A549 (cell line): Measurements from ENCODE around the gene MECR. TPM values are rescaled to one million over a fixed set of nuclear protein-coding genes. Genes with fewer than 3 reads are reported as not detected.

Experiments used
- ATAC-seq, 2 experiments: fragments of 200-7000 bp in 1 of 2; fragments of >200 bp in 1 of 2; cut with Nextera tagmentation in 1 of 2; cut with Tn5 transposase in 1 of 2; 3 replicates each; pipeline versions ENCODE4 v1.8.0 to v1.9.1; 2018 to 2020; ENCODE audit warnings: mild to moderate bottlenecking in 1 of 2, moderate library complexity in 1 of 2
- CTCF ChIA-PET: fragments of 300-600 bp; sonication (Branson Sonifier 250); formaldehyde crosslinking; extraction: SDS; loops from one replicate; lab custom pipeline; 2021; ENCODE audit warnings: antibody characterized with exemption, inconsistent platforms; lab: Yijun Ruan, JAX
- POLR2A ChIA-PET: fragments of 350-600 bp; formaldehyde crosslinking; extraction: SDS; loops from one replicate; lab custom pipeline; 2021; ENCODE audit warnings: antibody characterized with exemption, inconsistent platforms; lab: Yijun Ruan, JAX
- DNase-seq, 2 experiments: peaks; one replicate each; pipeline versions ENCODE4 v3.0.0 to v3.0.0-alpha.2; 2011 to 2016; ENCODE audit warnings: low read depth in 1 of 2, low spot score in 1 of 2
- FAIRE-seq: peaks from 2 replicates; lab custom pipeline; 2011; peaks lifted over from hg19 to GRCh38; lab: Jason Lieb, UNC
- H3K27ac ChIP-seq, 2 experiments: fragments of >200 bp; sonication (Bioruptor Twin); formaldehyde crosslinking; 3 replicates each; pipeline ENCODE4 v1.5.1; 2016 to 2017
- H3K4me1 ChIP-seq: fragments of >200 bp; sonication (Bioruptor Twin); formaldehyde crosslinking; 3 replicates; pipeline ENCODE4 v1.6.1; 2016
- H3K4me2 ChIP-seq: fragments of >200 bp; sonication (Bioruptor Twin); formaldehyde crosslinking; 3 replicates; pipeline ENCODE4 v1.6.1; 2016
- H3K4me3 ChIP-seq: fragments of >200 bp; sonication (Bioruptor Twin); formaldehyde crosslinking; 3 replicates; pipeline ENCODE4 v1.5.1; 2016
- H3K9me3 ChIP-seq: fragments of >200 bp; sonication (Bioruptor Twin); formaldehyde crosslinking; 3 replicates; pipeline ENCODE4 v1.6.1; 2016
- BCL3 ChIP-seq: fragments of >200 bp; sonication (Bioruptor Twin); formaldehyde crosslinking; IDR thresholded peaks from 3 replicates; pipeline ENCODE4 v1.6.1; 2016
- CBX2 ChIP-seq: fragments of 200-600 bp; sonication (generic); IDR thresholded peaks from 2 replicates; pipeline ENCODE4 v1.6.1; 2016; ENCODE audit warnings: low read depth, mild to moderate bottlenecking, borderline replicate concordance
- CHD4 ChIP-seq: fragments of 200-600 bp; sonication (generic); IDR thresholded peaks from 2 replicates; pipeline ENCODE4 v1.6.1; 2016; ENCODE audit warnings: antibody characterized with exemption, mild to moderate bottlenecking, borderline replicate concordance
- CTCF ChIP-seq: fragments of >200 bp; sonication (Bioruptor Twin); formaldehyde crosslinking; IDR thresholded peaks from 3 replicates; pipeline ENCODE4 v1.5.1; 2016
- EHF ChIP-seq: fragments of 250-450 bp; sonication (Bioruptor Pico); IDR thresholded peaks from 2 replicates; pipeline ENCODE4 v1.5.0; 2020; ENCODE audit warnings: mild to moderate bottlenecking
- FOXS1 ChIP-seq: fragments of 250-450 bp; sonication (Bioruptor Pico); IDR thresholded peaks from 2 replicates; pipeline ENCODE4 v1.5.0; 2020; ENCODE audit warnings: mild to moderate bottlenecking, moderate library complexity
- GATA3 ChIP-seq: IDR thresholded peaks from 2 replicates; pipeline ENCODE4 v1.6.1; 2012; ENCODE audit warnings: borderline replicate concordance
- HDAC2 ChIP-seq: fragments of 200-600 bp; sonication (generic); IDR thresholded peaks from 2 replicates; pipeline ENCODE4 v1.6.1; 2016
- HOXB13 ChIP-seq: fragments of 250-450 bp; sonication (Bioruptor Pico); IDR thresholded peaks from 2 replicates; pipeline ENCODE4 v1.5.0; 2020; ENCODE audit warnings: low read depth, mild to moderate bottlenecking, moderate library complexity
- HOXB5 ChIP-seq: fragments of 250-450 bp; sonication (Bioruptor Pico); IDR thresholded peaks from 2 replicates; pipeline ENCODE4 v1.5.0; 2020; ENCODE audit warnings: mild to moderate bottlenecking, moderate library complexity
- KDM1A ChIP-seq: fragments of 200-600 bp; sonication (generic); IDR thresholded peaks from 2 replicates; pipeline ENCODE4 v1.6.1; 2016; ENCODE audit warnings: low read depth, mild to moderate bottlenecking
- NPAS2 ChIP-seq: fragments of 250-450 bp; sonication (Bioruptor Pico); IDR thresholded peaks from 2 replicates; pipeline ENCODE4 v1.8.0; 2022; ENCODE audit warnings: mild to moderate bottlenecking, moderate library complexity, borderline replicate concordance
- POLR2AphosphoS2 ChIP-seq: conservative IDR thresholded peaks from 2 replicates; pipeline ENCODE4 v1.6.1; 2012; ENCODE audit warnings: low read length, improper control_type of control experiment, inconsistent platforms
- RAD21 ChIP-seq, 2 experiments: fragments of >200 bp in 1 of 2; sonication (Bioruptor Twin) in 1 of 2; formaldehyde crosslinking in 1 of 2; IDR thresholded peaks in 1 of 2; conservative IDR thresholded peaks in 1 of 2; 2 replicates in 1 of 2; 3 replicates in 1 of 2; pipeline ENCODE4 v1.6.1; 2012 to 2018; ENCODE audit warnings: inconsistent platforms in 1 of 2
- RARB ChIP-seq: fragments of 250-450 bp; sonication (Bioruptor Pico); IDR thresholded peaks from 2 replicates; pipeline ENCODE4 v1.8.0; 2021; ENCODE audit warnings: mild to moderate bottlenecking, moderate library complexity
- RCOR1 ChIP-seq: fragments of 150-350 bp; IDR thresholded peaks from 2 replicates; pipeline ENCODE4 v1.6.1; 2014; ENCODE audit warnings: antibody characterized with exemption, low read length, low read depth
- RFX5 ChIP-seq: fragments of 450-650 bp; IDR thresholded peaks from 2 replicates; pipeline ENCODE4 v1.7.1; 2014; ENCODE audit warnings: antibody characterized with exemption, mild to moderate bottlenecking, moderate library complexity
- SREBF2 ChIP-seq: fragments of 450-650 bp; IDR thresholded peaks from 2 replicates; pipeline ENCODE4 v1.6.1; 2014; ENCODE audit warnings: mild to moderate bottlenecking, moderate library complexity
- ZC3H11A ChIP-seq: fragments of 450-650 bp; IDR thresholded peaks from 2 replicates; pipeline ENCODE4 v1.6.1; 2014; ENCODE audit warnings: antibody characterized with exemption, mild to moderate bottlenecking
- ZNF302 ChIP-seq: fragments of 250-450 bp; sonication (Bioruptor Pico); IDR thresholded peaks from 2 replicates; pipeline ENCODE4 v1.9.0; 2021; ENCODE audit warnings: inconsistent platforms, mild to moderate bottlenecking, moderate library complexity
- ZSCAN20 ChIP-seq: fragments of 250-450 bp; sonication (Bioruptor Pico); IDR thresholded peaks from 2 replicates; pipeline ENCODE4 v1.8.0; 2022; ENCODE audit warnings: mild to moderate bottlenecking, moderate library complexity
- WGBS: methylation state at CpG from one replicate; pipeline ENCODE4 v1.1.6; 2017; ENCODE audit errors: missing lambda C conversion rate; 5-methylcytosine and 5-hydroxymethylcytosine counted together
- polyA plus RNA-seq, 4 experiments: library from polyadenylated mRNA; depleted of rRNA in 3 of 4; stranded (reverse); fragments of >200 nt; fragmentation: RNase III in 1 of 4; extraction: RNeasy Plus Mini Kit Qiagen cat#74134 plus additional on column Dnase treatment in 1 of 4; gene quantifications; 2 replicates in 3 of 4; 3 replicates in 1 of 4; pipeline ENCODE4 v1.2.3, GENCODE V29; 2011 to 2017

The MECR gene
- polyA plus RNA-seq, 2 of the 4 experiments (the other 2 are of a cell fraction), result 14.2 to 21.4 TPM

GRCh38 chr1:29202584-29203340 lies 28.0 kb downstream of the MECR start (continued):
- TF ChIP-seq GATA3 (no peak), POLR2AphosphoS2 (no peak), SREBF2 (no peak)

GRCh38 chr1:29202053-29202452 lies 28.7 kb downstream of the MECR start:
- H3K4me2 ChIP-seq, result no peak overlapping the region
- FAIRE-seq, result no peak
- WGBS, result 100% methylated on average over 1 of the region's 1 CpG

GRCh38 chr1:29201595-29202051 lies 29.1 kb downstream of the MECR start:
- Histone ChIP-seq H3K9me3 (no peaks in the 10 kb centered on the region), H3K27ac (no peak overlapping the region; a peak in 1 of 6 replicates), H3K4me2 (no peak overlapping the region), H3K4me1 (peaks cover 11% of the 10 kb centered on the region)
- ChIA-PET POLR2A (no interaction called here), CTCF (interaction anchor here (1.3 to 4.2 kb wide), 11 partner anchors 9 to 324 kb away, joined by 3 to 30 read pairs (median 13); partner anchors contain the start of gene SRSF4)
- FAIRE-seq (no peak), DNase-seq (no peak), ATAC-seq (no peak)
- TF ChIP-seq ZSCAN20 (no peak), HOXB5 (no peak)
- TF ChIP-seq, all 56 proteins: peak for 0
- H3K4me3 ChIP-seq, result no peak overlapping the region
- WGBS, result 89% methylated on average over 6 of the region's 6 CpGs

More at GRCh38 chr1:29202053-29202452, 28.7 kb downstream of the MECR start:
- ATAC-seq (no peak), DNase-seq (no peak)
- H3K27ac ChIP-seq, result peak overlapping the region in 1 of 2 experiments; percentile 65; a peak in 2 of 6 replicates
- no peaks in the 10 kb centered on the region for H3K9me3 ChIP-seq
- H3K4me1 ChIP-seq, result peaks cover 9% of the 10 kb centered on the region
- CTCF ChIA-PET, result interaction anchor here (0.6 to 4.2 kb wide), 27 partner anchors 9 to 1507 kb away, joined by 3 to 30 read pairs (median 4); partner anchors contain the start of genes SRSF4 and TMEM200B
- no peak overlapping the region for H3K4me3 ChIP-seq
- TF ChIP-seq NPAS2, result no peak
- no peak for TF ChIP-seq EHF (CRISPR knock-in tag)
- TF ChIP-seq FOXS1, result no peak
- no peak for TF ChIP-seq RCOR1
- TF ChIP-seq HOXB5, result no peak
- POLR2A ChIA-PET, result interaction anchor here (1.0 to 1.2 kb wide), 2 partner anchors 20 to 320 kb away, joined by 3 to 4 read pairs; partner anchors contain the start of gene SRSF4

- POLR2A ChIA-PET, result no interaction called here
- H3K27ac ChIP-seq, result no peak overlapping the region
- DNase-seq (no peak), FAIRE-seq (no peak), ATAC-seq (no peak)
- no peak overlapping the region for H3K4me3 ChIP-seq
- TF ChIP-seq RAD21 (conservative IDR thresholded peaks at IDR 0.05 in 1 of 2, IDR thresholded peaks at IDR 0.05 in 1 of 2), result no peak
- TF ChIP-seq HDAC2, result no peak
- TF ChIP-seq HOXB13 (CRISPR knock-in tag), result no peak
- no peak for TF ChIP-seq POLR2AphosphoS2
- no peak for TF ChIP-seq CBX2
- no peak for TF ChIP-seq ZSCAN20
- TF ChIP-seq CTCF, result no peak
- TF ChIP-seq ZNF302 (CRISPR knock-in tag), result no peak
- no peak for TF ChIP-seq CHD4
- no peak for TF ChIP-seq EHF (CRISPR knock-in tag)
- no peak for TF ChIP-seq RFX5
- no peak for TF ChIP-seq BCL3
- TF ChIP-seq RARB (CRISPR knock-in tag), result no peak
- TF ChIP-seq ZC3H11A, result no peak
- no peak for TF ChIP-seq KDM1A
- peaks cover 11% of the 10 kb centered on the region for H3K4me1 ChIP-seq
- H3K4me2 ChIP-seq, result no peak overlapping the region
- no peaks in the 10 kb centered on the region for H3K9me3 ChIP-seq
- 80% methylated on average over 4 of the region's 5 CpGs for WGBS
- CTCF ChIA-PET, result interaction anchor here (2.2 to 4.2 kb wide), 6 partner anchors 19 to 323 kb away, joined by 8 to 30 read pairs (median 16); partner anchors contain the start of gene SRSF4
Measured at GRCh38 chr1:29200906-29201594, 29.7 kb downstream of the MECR start.
